IMR-90 (cell line): ENCODE results near the gene MYO10.

ENCODE experiments used
- CEBPB ChIP-seq: IDR thresholded peaks from 2 replicates; pipeline ENCODE4 v1.6.1; 2012; ENCODE audit warnings: low read depth, low read length, improper control_type of control experiment
- CHD1 ChIP-seq: IDR thresholded peaks from 2 replicates; pipeline ENCODE4 v1.6.1; 2012; ENCODE audit warnings: low read depth, low read length, improper control_type of control experiment
- CTCF ChIP-seq: conservative IDR thresholded peaks from 2 replicates; pipeline ENCODE4 v1.5.1; 2012; ENCODE audit warnings: mild to moderate bottlenecking, low read depth, low read length, improper control_type of control experiment
- MAFK ChIP-seq: IDR thresholded peaks from 2 replicates; pipeline ENCODE4 v1.6.1; 2012; ENCODE audit warnings: low read depth, low read length, improper control_type of control experiment
- MAZ ChIP-seq: IDR thresholded peaks from 2 replicates; pipeline ENCODE4 v1.6.1; 2012; ENCODE audit warnings: low read depth, mild to moderate bottlenecking, low read length, improper control_type of control experiment, moderate library complexity, borderline replicate concordance
- MXI1 ChIP-seq: IDR thresholded peaks from 2 replicates; pipeline ENCODE4 v1.6.1; 2012; ENCODE audit warnings: low read depth, mild to moderate bottlenecking, low read length, moderate library complexity, borderline replicate concordance
- NFE2L2 ChIP-seq: fragments of 150-350 bp; IDR thresholded peaks from 2 replicates; pipeline ENCODE4 v1.6.1; 2016; ENCODE audit warnings: low read depth, mild to moderate bottlenecking, low read length
- POLR2A ChIP-seq: IDR thresholded peaks from 2 replicates; pipeline ENCODE4 v1.6.1; 2012; ENCODE audit warnings: mild to moderate bottlenecking, low read depth, low read length
- RAD21 ChIP-seq: IDR thresholded peaks from 2 replicates; pipeline ENCODE4 v1.6.1; 2012; ENCODE audit warnings: low read length, improper control_type of control experiment
- RCOR1 ChIP-seq: IDR thresholded peaks from 2 replicates; pipeline ENCODE4 v1.6.1; 2012; ENCODE audit warnings: mild to moderate bottlenecking, low read length, improper control_type of control experiment; ENCODE audit not compliant: insufficient replicate concordance
- RFX5 ChIP-seq: IDR thresholded peaks from 2 replicates; pipeline ENCODE4 v1.8.0; 2012; ENCODE audit warnings: low read depth, mild to moderate bottlenecking, low read length, moderate library complexity
- SMC3 ChIP-seq: fragments of 150-350 bp; IDR thresholded peaks from 2 replicates; pipeline ENCODE4 v1.6.1; 2016; ENCODE audit warnings: low read depth, mild to moderate bottlenecking, antibody characterized with exemption, low read length, moderate library complexity
- USF2 ChIP-seq: fragments of 150-350 bp; IDR thresholded peaks from 2 replicates; pipeline ENCODE4 v1.6.1; 2017; ENCODE audit warnings: mild to moderate bottlenecking, antibody characterized with exemption, low read length, low read depth

GRCh38 chr5:16934677-16935153, 1.4 kb downstream of the MYO10 start:
- TF ChIP-seq CTCF (no peak), RCOR1 (no peak), RAD21 (no peak), RFX5 (no peak), POLR2A (peak; percentile 48; the same call in 1 of the 2 replicates), USF2 (no peak), MAZ (no peak), CEBPB (no peak), SMC3 (no peak), MAFK (no peak), NFE2L2 (no peak), CHD1 (no peak), MXI1 (no peak)
